ENCODE results near the gene ADGRB3. TPM values are rescaled to one million over a fixed set of nuclear protein-coding genes. Genes with fewer than 3 reads are reported as not detected.

Gene ADGRB3
- polyA plus RNA-seq, 2 of the 4 experiments (the other 2 are of a cell fraction), result not detected

DNA sequence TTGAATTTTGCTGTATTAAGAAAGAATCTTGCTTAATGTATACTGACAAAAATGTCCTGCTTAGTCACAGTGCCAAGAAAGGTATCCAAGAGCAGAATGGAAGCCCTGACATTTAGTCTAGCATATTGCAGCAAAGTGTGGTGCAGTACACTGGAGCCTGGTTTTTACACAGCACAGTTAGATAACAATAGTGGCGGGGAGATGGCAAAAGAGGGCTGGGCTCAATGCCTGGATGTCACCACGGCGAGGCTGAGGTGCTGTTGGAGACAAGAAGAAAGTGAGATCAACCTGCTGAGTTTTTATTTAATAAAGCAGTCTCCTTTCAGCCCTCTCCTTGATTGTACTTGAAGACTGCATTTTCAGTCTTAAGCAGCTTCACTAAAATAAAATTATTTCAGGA lies 735.7 kb downstream of the ADGRB3 start:
- ChIA-PET POLR2A (no interaction called here), CTCF (no interaction called here)
- H3K4me1 ChIP-seq, result no peaks in the 10 kb centered on the region
- FAIRE-seq (no peak), DNase-seq (ENCODE audit: low read depth in 1 of 2, low spot score in 1 of 2) (no peak), ATAC-seq (no peak)
- TF ChIP-seq, protein P1, sequence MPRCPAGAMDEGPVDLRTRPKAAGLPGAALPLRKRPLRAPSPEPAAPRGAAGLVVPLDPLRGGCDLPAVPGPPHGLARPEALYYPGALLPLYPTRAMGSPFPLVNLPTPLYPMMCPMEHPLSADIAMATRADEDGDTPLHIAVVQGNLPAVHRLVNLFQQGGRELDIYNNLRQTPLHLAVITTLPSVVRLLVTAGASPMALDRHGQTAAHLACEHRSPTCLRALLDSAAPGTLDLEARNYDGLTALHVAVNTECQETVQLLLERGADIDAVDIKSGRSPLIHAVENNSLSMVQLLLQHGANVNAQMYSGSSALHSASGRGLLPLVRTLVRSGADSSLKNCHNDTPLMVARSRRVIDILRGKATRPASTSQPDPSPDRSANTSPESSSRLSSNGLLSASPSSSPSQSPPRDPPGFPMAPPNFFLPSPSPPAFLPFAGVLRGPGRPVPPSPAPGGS (IDR thresholded peaks at IDR 0.05), result no peak
- TF ChIP-seq CHD4 (IDR thresholded peaks at IDR 0.05; ENCODE audit: borderline replicate concordance) (no peak), KDM5A (IDR thresholded peaks at IDR 0.05) (no peak), MAX (IDR thresholded peaks at IDR 0.05) (no peak)
- 11% methylated on average over 3 of the region's 3 CpGs for WGBS (ENCODE audit: missing lambda C conversion rate)
- no peak overlapping the region for H3K27ac ChIP-seq
- H3K9me3 ChIP-seq, result no peaks in the 10 kb centered on the region
- H3K4me3 ChIP-seq, result no peak overlapping the region
- H3K4me2 ChIP-seq, result no peak overlapping the region

GRCh38 chr6:69378326-69378725 lies 743.2 kb downstream of the ADGRB3 start:
- no peak for DNase-seq (ENCODE audit: low read depth in 1 of 2, low spot score in 1 of 2)
- FAIRE-seq, result no peak
- Histone ChIP-seq H3K4me2 (no peak overlapping the region), H3K27ac (no peak overlapping the region), H3K4me3 (no peak overlapping the region), H3K9me3 (no peaks in the 10 kb centered on the region), H3K4me1 (no peaks in the 10 kb centered on the region)
- ChIA-PET CTCF (no interaction called here), POLR2A (no interaction called here)
- 3% methylated on average over 1 of the region's 1 CpG for WGBS (ENCODE audit: missing lambda C conversion rate)
- no peak for ATAC-seq
- TF ChIP-seq RCOR1 (IDR thresholded peaks at IDR 0.05; ENCODE audit: low read depth, low read length), result no peak
- no peak for TF ChIP-seq CHD2 (IDR thresholded peaks at IDR 0.05; ENCODE audit: low read length, partially characterized antibody)
- TF ChIP-seq ZC3H11A (IDR thresholded peaks at IDR 0.05), result no peak
- no peak for TF ChIP-seq FOXS1 (CRISPR knock-in tag; IDR thresholded peaks at IDR 0.05)
- TF ChIP-seq HOXA7 (CRISPR knock-in tag; IDR thresholded peaks at IDR 0.05), result no peak
- no peak for TF ChIP-seq EP300 (IDR thresholded peaks at IDR 0.05)
- TF ChIP-seq, protein P1 (IDR thresholded peaks at IDR 0.05), result no peak
- no peak for TF ChIP-seq USF2 (IDR thresholded peaks at IDR 0.05)

DNA sequence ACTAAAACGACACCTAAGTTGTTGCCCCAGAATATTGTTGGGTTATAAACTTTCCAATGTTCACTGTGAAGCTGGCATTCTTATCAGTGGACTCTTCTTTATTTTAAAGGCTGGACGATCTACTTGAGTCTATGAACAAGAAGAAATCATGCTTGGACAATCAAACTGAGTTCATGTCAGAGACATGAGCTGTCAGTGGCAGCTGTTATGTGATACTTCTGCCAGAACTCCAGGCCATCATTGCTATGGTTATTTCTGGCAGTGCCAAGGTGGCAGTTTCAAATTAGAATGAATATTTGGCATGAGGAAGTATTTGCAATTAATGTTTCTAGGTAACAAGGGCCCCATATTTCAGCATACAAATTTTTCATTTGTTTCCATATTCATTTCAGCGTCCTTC lies 744.4 kb downstream of the ADGRB3 start:
- no peak for FAIRE-seq
- TF ChIP-seq ZFP36 (IDR thresholded peaks at IDR 0.05; ENCODE audit: borderline replicate concordance, partially characterized antibody) (no peak), FOSL2 (IDR thresholded peaks at IDR 0.05) (no peak), FOSL2 (CRISPR knock-in tag; IDR thresholded peaks at IDR 0.05) (no peak), TP53 (CRISPR knock-in tag; IDR thresholded peaks at IDR 0.05) (no peak), BHLHE40 (IDR thresholded peaks at IDR 0.05; ENCODE audit: low read depth, low read length) (no peak), ZC3H11A (IDR thresholded peaks at IDR 0.05) (no peak), TFCP2L1 (CRISPR knock-in tag; IDR thresholded peaks at IDR 0.05) (no peak), RNF2 (IDR thresholded peaks at IDR 0.05; ENCODE audit: borderline replicate concordance, low read depth) (no peak), NPAS2 (CRISPR knock-in tag; IDR thresholded peaks at IDR 0.05; ENCODE audit: borderline replicate concordance) (no peak), ESRRA (IDR thresholded peaks at IDR 0.05; ENCODE audit: borderline replicate concordance, low read length) (no peak), MAFK (IDR thresholded peaks at IDR 0.05; ENCODE audit: partially characterized antibody) (no peak), PHF8 (IDR thresholded peaks at IDR 0.05; ENCODE audit: borderline replicate concordance, low read depth) (no peak), CEBPB (IDR thresholded peaks at IDR 0.05) (no peak), JUN (IDR thresholded peaks at IDR 0.05) (no peak), E2F6 (IDR thresholded peaks at IDR 0.05; ENCODE audit: borderline replicate concordance, low read depth) (no peak), SMC3 (IDR thresholded peaks at IDR 0.05) (no peak)
- ATAC-seq, result no peak
- no peak overlapping the region for H3K4me2 ChIP-seq
- DNase-seq (ENCODE audit: low read depth in 1 of 2, low spot score in 1 of 2), result no peak
- ChIA-PET POLR2A (no interaction called here), CTCF (interaction anchor here (0.8 kb wide), 1 partner anchor 15 kb away, joined by 3 read pairs; no protein-coding TSS in a partner anchor)
- H3K4me3 ChIP-seq, result no peak overlapping the region
- 0% methylated on average over 3 of the region's 3 CpGs for WGBS (ENCODE audit: missing lambda C conversion rate)
- H3K9me3 ChIP-seq, result no peaks in the 10 kb centered on the region
- no peaks in the 10 kb centered on the region for H3K4me1 ChIP-seq
- H3K27ac ChIP-seq, result no peak overlapping the region

Measured in A549 (cell line).